ENCODE measurements around the gene MED8.

DNA sequence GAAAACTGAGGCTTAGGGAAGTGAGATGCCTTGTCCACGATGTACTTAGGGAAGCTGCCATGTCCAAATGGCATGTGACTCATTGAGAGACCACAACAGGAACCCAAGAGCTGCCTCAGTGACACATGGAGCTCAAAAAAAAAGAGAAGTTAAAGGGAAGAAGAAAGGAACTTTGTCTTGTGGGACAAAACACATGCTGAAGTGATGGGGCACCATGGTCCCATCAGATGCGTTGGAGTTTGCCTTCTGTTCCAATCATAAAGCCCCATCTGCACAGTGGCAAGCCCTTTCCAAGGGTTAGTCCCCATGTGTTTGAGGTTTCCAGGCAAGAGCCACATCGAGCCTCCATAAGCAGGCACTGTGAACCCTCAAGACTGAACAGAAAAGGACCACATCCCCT is 8.0 kb downstream of the MED8 start:
- no peak for TF ChIP-seq POLR2A (IDR thresholded peaks at IDR 0.05)
- TF ChIP-seq, protein P1, sequence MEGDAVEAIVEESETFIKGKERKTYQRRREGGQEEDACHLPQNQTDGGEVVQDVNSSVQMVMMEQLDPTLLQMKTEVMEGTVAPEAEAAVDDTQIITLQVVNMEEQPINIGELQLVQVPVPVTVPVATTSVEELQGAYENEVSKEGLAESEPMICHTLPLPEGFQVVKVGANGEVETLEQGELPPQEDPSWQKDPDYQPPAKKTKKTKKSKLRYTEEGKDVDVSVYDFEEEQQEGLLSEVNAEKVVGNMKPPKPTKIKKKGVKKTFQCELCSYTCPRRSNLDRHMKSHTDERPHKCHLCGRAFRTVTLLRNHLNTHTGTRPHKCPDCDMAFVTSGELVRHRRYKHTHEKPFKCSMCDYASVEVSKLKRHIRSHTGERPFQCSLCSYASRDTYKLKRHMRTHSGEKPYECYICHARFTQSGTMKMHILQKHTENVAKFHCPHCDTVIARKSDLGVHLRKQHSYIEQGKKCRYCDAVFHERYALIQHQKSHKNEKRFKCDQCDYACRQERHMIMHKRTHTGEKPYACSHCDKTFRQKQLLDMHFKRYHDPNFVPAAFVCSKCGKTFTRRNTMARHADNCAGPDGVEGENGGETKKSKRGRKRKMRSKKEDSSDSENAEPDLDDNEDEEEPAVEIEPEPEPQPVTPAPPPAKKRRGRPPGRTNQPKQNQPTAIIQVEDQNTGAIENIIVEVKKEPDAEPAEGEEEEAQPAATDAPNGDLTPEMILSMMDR (IDR thresholded peaks at IDR 0.05) = no peak
